ENCODE measurements around the gene MRNIP. TPM values are rescaled to one million over a fixed set of nuclear protein-coding genes. Genes with fewer than 3 reads are reported as not detected.
"Not testable (repeated sequence)": the region's sequence is repeated elsewhere in the genome, so short reads cannot be mapped to it uniquely, and the experiment has no call there.

The MRNIP gene
- total and polyA plus RNA-seq, 2 of the 8 experiments (the other 6 are each of a cell fraction or from before 2014, with no cell fraction given): 29.6 TPM

GRCh38 chr5:179871533-179871932 is 12.9 kb upstream of the MRNIP start:
- H3K18ac ChIP-seq (ENCODE audit: extremely low read depth, low read length); H2BK20ac ChIP-seq (ENCODE audit: low read length); H4K20me1 ChIP-seq (replicated peaks in 1 of 2; ENCODE audit: control insufficient read depth in 1 of 2, insufficient read depth in 2 of 2, low read length in 2 of 2); H4K8ac ChIP-seq (ENCODE audit: extremely low read depth, insufficient read depth, low read length); H3K9me3 ChIP-seq (ENCODE audit: insufficient read depth in 2 of 2, low read depth in 1 of 2, low read length in 1 of 2); H3K23me2 ChIP-seq (ENCODE audit: low read depth, low read length); H2AK5ac ChIP-seq (ENCODE audit: low read depth, low read length); FAIRE-seq; H2AFZ ChIP-seq (ENCODE audit: low read length); H3K4me2 ChIP-seq (ENCODE audit: insufficient read depth in 1 of 2, low read depth in 2 of 2, low read length in 2 of 2); H3K23ac ChIP-seq (ENCODE audit: insufficient read length); H3K79me2 ChIP-seq (ENCODE audit: control insufficient read depth in 1 of 2, insufficient read depth in 2 of 2, low read length in 2 of 2); H3K79me1 ChIP-seq (ENCODE audit: low read depth, low read length); H2BK5ac ChIP-seq (ENCODE audit: low read depth, low read length); H3K14ac ChIP-seq (ENCODE audit: insufficient read length); DNase-seq (ENCODE audit: low read depth in 1 of 2, low spot score in 2 of 2); H3K27me3 ChIP-seq (replicated peaks in 1 of 4; ENCODE audit: control insufficient read depth in 3 of 4, extremely low read depth in 1 of 4, insufficient read depth in 3 of 4, low read length in 3 of 4); H2BK120ac ChIP-seq (replicated peaks; ENCODE audit: low read depth, low read length); H3K4me3 ChIP-seq (ENCODE audit: extremely low read depth in 1 of 4, insufficient read depth in 2 of 4, low read depth in 3 of 4, low read length in 4 of 4); H3K9ac ChIP-seq (replicated peaks in 1 of 4; ENCODE audit: extremely low read depth in 1 of 4, low read depth in 3 of 4, low read length in 3 of 4); H3K4me1 ChIP-seq (replicated peaks in 1 of 4; ENCODE audit: control insufficient read depth in 3 of 4, insufficient read depth in 4 of 4, low read length in 3 of 4); H4K5ac ChIP-seq (ENCODE audit: insufficient read length, low read depth, low read length); H3K27ac ChIP-seq (ENCODE audit: low read depth, low read length); H2BK12ac ChIP-seq (ENCODE audit: low read depth, low read length); H2BK15ac ChIP-seq (ENCODE audit: low read length); H3K56ac ChIP-seq (replicated peaks; ENCODE audit: insufficient read length, low read depth, low read length); H4K91ac ChIP-seq (replicated peaks; ENCODE audit: insufficient read length, low read length); H3K4ac ChIP-seq (replicated peaks; ENCODE audit: insufficient read length, low read depth, low read length): not testable (repeated sequence)
- CTCF ChIA-PET (ENCODE audit: partially characterized antibody): interaction anchor here (0.9 to 8.0 kb wide), 14 partner anchors 9 to 69 kb away, joined by 3 to 67 read pairs (median 6); partner anchors contain the start of genes MRNIP and TBC1D9B
- POLR2A ChIA-PET (ENCODE audit: partially characterized antibody): interaction anchor here (1.2 to 2.5 kb wide), 5 partner anchors 9 to 75 kb away, joined by 3 to 11 read pairs (median 5); partner anchors contain the start of gene SQSTM1
- H3K36me3 ChIP-seq (ENCODE audit: control insufficient read depth in 2 of 4, insufficient read depth in 4 of 4, low read length in 3 of 4): peaks cover 3 to 11% (median 5%) of the 10 kb centered on the region in 4 experiments; a peak in 5 of 8 replicates
- WGBS, 2 experiments (ENCODE audit: extremely low coverage in 1 of 2, insufficient coverage in 1 of 2, insufficient read length in 1 of 2, insufficient replicate concordance in 2 of 2, low coverage in 1 of 2, low lambda C conversion rate in 2 of 2, missing lambda C conversion rate in 1 of 2): 100% methylated on average over 6 of the region's 14 CpGs; no CpG with 5 or more reads in 1 of the 2 experiments

Measured in H1 (cell line).